Suppressor macrophage (primary cell): ENCODE data around the gene D2HGDH.
"Not testable (repeated sequence)": the region's sequence is repeated elsewhere in the genome, so short reads cannot be mapped to it uniquely, and the experiment has no call there.

Experiments
- DNase-seq, 4 experiments: peaks; one replicate each; pipeline ENCODE4 v3.0.0-alpha.2; 2020 to 2022

The D2HGDH gene

GRCh38 chr2:241808721-241809382 lies 74.4 kb downstream of the D2HGDH start, which contains the start of gene NEU4:
Gene NEU4 (plus strand): TSS chr2:241809193. CDS start chr2:241814485, 5,292 bp downstream.
- no peak for DNase-seq

GRCh38 chr2:241809383-241810306 lies 75.2 kb downstream of the D2HGDH start:
- no peak for DNase-seq

GRCh38 chr2:241810307-241811200 lies 76.1 kb downstream of the D2HGDH start:
- DNase-seq: no peak

- no peak for DNase-seq
These were observed 76.9 kb downstream of the D2HGDH start for GRCh38 chr2:241811201-241811951.

GRCh38 chr2:241811952-241812729 lies 77.7 kb downstream of the D2HGDH start:
- DNase-seq: no peak

- no peak for DNase-seq
These were observed 78.6 kb downstream of the D2HGDH start for GRCh38 chr2:241812730-241813643.

- peak; percentile 36 to 84 (median 74) for DNase-seq
These were observed 79.4 kb downstream of the D2HGDH start for GRCh38 chr2:241813644-241814392.

GRCh38 chr2:241814393-241814642 lies 79.9 kb downstream of the D2HGDH start:
- no peak for DNase-seq

- no peak for DNase-seq
These were observed 80.4 kb downstream of the D2HGDH start for GRCh38 chr2:241814643-241815476.

GRCh38 chr2:241815477-241816430 lies 81.3 kb downstream of the D2HGDH start:
- no peak for DNase-seq

- no peak for DNase-seq
These were observed 82.1 kb downstream of the D2HGDH start for GRCh38 chr2:241816431-241817121.

GRCh38 chr2:241817126-241817820 lies 82.8 kb downstream of the D2HGDH start:
- peak; percentile 34 to 58 (median 55) for DNase-seq

- DNase-seq: not testable (repeated sequence)
These were observed 83.4 kb downstream of the D2HGDH start for GRCh38 chr2:241817821-241818215.
